AG09319 (cell line): ENCODE data around the gene SPDYE3.

Experiments
- DNase-seq: peaks from one replicate; pipeline ENCODE4 v3.0.0-alpha.2; 2010; ENCODE audit warnings: low read depth; ENCODE audit errors: extremely low read depth
- TF ChIP-seq, protein P1 (sequence below): IDR thresholded peaks from 2 replicates; pipeline ENCODE4 v1.5.1; 2011; ENCODE audit warnings: low read depth, mild to moderate bottlenecking, inconsistent platforms, low read length, moderate library complexity

The SPDYE3 gene

DNA sequence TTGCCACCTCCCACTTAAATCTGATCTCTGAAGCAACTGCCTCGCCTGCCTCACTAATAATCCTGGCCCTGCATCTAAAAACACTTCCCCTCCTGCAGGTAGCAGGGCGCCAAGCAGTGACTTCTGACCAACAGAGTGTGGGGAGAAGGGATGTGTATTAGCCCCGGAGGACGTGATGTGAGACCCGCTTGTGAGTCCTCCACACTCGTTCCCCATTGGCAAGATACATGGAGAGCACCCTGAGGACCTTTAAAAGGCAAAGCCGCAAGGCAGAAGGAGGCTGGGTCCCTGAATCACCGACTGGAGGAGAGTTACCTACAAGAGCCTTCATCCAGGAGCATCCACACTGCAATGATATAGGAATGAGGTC, 59.7 kb downstream of the SPDYE3 start:
- TF ChIP-seq, protein P1, sequence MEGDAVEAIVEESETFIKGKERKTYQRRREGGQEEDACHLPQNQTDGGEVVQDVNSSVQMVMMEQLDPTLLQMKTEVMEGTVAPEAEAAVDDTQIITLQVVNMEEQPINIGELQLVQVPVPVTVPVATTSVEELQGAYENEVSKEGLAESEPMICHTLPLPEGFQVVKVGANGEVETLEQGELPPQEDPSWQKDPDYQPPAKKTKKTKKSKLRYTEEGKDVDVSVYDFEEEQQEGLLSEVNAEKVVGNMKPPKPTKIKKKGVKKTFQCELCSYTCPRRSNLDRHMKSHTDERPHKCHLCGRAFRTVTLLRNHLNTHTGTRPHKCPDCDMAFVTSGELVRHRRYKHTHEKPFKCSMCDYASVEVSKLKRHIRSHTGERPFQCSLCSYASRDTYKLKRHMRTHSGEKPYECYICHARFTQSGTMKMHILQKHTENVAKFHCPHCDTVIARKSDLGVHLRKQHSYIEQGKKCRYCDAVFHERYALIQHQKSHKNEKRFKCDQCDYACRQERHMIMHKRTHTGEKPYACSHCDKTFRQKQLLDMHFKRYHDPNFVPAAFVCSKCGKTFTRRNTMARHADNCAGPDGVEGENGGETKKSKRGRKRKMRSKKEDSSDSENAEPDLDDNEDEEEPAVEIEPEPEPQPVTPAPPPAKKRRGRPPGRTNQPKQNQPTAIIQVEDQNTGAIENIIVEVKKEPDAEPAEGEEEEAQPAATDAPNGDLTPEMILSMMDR, result no peak
- DNase-seq, result no peak

DNA sequence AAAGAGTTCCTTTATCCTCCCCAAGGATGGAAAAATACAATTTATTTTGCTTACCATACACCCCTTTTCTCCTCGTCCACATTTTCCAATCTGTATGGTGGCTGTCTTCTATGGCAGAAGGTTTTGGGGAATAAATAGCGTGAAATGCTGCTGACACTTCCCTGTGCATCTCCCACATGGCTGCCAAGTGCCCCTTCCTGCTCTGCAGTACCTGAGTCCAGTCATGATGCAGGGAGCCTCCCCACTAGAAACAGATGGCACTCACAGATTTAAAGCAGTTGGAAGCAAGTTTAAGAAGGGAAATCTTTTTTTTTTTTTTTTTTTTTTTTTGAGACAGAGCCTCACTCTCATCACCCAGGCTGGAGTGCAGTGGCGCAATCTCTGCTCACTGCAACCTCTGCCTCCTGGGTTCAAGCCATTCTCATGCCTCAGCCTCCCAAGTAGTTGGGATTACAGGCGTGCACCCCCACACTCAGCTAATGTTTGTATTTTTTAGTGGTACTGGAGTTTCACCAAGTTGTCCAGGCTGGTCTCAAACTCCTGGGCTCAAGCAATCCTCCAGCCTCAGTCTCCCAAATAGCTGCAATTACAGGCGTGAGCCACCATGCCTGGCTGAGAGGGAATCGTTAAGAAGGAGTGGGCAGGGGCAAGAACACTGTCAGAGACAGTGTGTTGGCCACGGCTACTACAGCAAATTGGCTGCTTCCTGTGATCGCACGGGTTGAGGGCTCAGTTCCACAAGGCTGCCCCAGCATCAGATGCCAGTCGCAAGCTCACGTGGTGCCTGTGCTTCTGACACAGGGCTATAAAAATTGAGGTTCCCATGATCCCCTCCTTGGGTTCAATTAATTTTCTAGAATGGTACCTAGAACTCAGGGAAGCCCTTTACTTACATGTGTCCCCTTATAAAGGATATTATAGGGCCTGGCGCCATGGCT, 60.4 kb downstream of the SPDYE3 start:
- TF ChIP-seq, protein P1, result no peak
- DNase-seq, result no peak

DNA sequence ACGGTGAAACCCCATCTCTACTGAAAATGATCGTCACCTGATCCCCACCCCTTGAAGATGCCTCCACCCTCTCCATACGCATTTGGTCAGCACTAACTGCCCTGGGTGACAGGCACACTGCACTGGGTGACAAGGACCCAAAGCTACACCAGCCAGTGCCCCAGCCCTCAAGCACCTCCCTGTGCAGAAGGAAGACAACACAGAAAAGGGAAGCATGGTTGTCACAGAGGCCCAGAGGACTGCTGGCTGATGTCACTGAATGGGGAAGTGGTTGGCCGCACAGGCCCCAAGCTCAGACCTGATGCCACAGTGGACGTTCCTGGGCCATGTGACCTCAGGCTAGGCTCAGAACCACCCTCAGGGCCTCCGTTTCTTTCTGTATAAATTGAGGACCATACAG, 61.6 kb downstream of the SPDYE3 start:
- DNase-seq, result no peak
- TF ChIP-seq, protein P1, result no peak

DNA sequence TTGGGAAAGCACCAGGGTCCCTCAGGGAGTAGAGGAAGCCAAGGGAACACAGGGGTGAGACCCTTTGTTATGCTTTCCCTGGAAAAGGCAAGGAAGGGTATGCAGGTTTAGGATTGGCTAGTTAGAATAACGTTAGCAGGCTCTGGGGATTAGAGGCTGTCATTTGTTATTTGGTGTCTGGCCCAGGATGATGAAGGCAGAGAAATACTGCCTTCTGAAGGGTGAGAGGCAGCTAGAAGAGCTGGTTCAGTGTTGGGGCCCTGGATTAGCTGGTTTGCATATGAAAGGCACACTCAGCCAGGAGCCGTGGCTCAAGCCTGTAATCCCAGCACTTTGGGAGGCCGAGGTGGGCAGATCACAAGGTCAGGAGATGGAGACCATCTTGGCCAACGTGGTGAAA, 62.8 kb downstream of the SPDYE3 start:
- DNase-seq, result no peak
- TF ChIP-seq, protein P1, result no peak

DNA sequence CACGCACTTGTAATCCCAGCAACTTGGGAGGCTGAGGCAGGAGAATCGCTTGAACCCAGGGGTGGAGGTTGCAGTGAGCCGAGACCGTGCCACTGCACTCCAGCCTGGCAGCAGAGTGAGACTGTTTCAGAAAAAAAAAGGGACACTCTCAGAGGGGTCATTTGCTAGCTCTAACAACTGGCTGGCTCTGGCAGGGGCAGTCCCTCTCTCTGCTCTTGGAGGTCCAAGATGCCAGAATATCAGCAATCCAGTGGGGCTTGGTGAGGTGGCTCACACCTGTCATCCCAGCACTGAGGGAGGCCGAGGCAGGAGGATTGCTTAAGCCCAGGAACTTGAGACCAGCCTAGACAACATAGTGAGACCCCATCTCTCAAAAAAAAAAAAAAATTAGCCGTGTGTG, 63.2 kb downstream of the SPDYE3 start:
- TF ChIP-seq, protein P1, result no peak
- no peak for DNase-seq

DNA sequence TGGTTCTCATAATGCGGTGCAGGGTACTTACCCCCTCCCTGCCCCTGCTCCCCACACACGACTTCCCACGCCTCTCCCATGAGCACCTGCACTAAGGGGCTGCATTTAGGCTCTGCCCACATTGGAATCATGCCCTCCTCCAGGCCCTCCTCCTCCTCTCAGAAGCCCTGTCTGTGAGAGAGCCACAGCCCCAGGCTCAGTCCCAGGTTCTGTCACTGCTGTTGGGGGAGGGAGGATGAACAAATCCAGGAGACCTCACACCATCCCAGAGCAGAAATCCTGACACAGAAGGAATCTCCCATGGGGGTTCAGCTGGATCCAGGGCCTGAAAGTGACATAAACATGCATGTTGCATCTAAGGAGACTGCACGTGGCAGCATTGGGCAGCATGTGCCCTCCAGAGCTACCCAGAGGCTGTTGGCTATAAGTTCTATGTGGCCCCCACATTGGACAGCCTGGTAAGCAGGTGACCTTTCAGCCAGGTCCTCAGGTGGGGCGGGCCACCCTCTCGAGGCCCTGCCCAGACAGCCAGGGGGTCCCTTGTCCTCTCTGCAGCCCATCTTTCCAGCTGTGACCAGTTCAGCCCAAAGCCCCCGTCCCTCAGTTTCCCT, 64.2 kb downstream of the SPDYE3 start:
- TF ChIP-seq, protein P1, result no peak
- no peak for DNase-seq
